NT2/D1 (cell line): ENCODE measurements around the gene GLB1L.
"Not testable (repeated sequence)": the region's sequence is repeated elsewhere in the genome, so short reads cannot be mapped to it uniquely, and the experiment has no call there.

Source experiments
- YY1 ChIP-seq: IDR thresholded peaks from 2 replicates; pipeline ENCODE4 v1.6.1; 2011; ENCODE audit not compliant: insufficient read length, insufficient read depth
- ZNF274 ChIP-seq: IDR thresholded peaks from 2 replicates; pipeline ENCODE4 v1.6.1; 2011; ENCODE audit warnings: mild to moderate bottlenecking, low read depth, low read length

GRCh38 chr2:219200502-219201326 is 44.5 kb downstream of the GLB1L start:
- TF ChIP-seq YY1, ZNF274: not testable (repeated sequence)
